ENCODE results near the gene GRID1.
"Not testable (repeated sequence)": the region's sequence is repeated elsewhere in the genome, so short reads cannot be mapped to it uniquely, and the experiment has no call there.

Gene GRID1

DNA sequence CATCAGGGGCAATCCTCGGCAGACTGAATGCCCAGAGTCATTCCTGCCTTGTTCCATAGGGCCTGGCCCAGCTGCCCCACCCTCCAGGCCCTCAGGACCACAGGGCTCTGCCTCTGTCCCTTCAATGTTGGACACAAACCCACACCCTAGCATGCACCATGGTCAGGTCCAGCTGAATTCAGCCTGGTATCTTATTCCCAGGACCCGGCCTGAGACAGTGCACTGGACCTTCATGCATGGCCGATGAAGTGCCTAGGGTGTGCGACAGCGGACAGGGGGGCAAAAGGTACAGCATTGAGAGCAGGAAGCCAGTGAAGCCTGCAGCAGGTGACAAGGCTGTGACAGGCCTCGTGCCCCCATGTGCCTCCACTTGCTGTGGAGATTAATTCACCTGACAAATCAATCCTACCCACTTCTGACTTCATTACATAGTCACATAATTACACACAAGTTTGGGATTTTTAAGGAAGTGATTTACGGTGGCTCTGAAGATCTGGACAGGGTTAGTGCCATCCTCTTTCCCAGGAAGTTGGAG, 261.9 kb downstream of the GRID1 start:
- DNase-seq (ENCODE audit: low spot score), result no peak

DNA sequence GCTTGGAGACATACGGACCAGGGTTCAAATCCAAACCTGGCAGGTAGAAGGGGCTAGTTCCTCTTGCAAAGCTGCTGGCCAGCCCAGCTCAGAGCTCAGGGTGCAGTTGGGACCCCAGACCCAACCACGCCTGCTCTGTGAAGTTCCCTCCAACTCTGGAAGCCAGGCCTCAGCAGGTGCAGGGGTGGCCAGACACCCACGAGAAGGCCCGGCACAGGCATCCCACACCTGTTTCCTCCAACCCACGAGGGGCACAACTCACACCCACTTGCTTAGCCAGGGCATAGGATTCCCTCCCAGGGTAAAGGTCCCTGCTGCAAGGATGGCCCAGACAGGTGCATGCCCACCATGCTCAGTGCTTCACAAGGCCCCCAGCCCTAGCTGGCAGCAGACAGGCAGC, 262.4 kb downstream of the GRID1 start:
- no peak for DNase-seq (ENCODE audit: low spot score)

DNA sequence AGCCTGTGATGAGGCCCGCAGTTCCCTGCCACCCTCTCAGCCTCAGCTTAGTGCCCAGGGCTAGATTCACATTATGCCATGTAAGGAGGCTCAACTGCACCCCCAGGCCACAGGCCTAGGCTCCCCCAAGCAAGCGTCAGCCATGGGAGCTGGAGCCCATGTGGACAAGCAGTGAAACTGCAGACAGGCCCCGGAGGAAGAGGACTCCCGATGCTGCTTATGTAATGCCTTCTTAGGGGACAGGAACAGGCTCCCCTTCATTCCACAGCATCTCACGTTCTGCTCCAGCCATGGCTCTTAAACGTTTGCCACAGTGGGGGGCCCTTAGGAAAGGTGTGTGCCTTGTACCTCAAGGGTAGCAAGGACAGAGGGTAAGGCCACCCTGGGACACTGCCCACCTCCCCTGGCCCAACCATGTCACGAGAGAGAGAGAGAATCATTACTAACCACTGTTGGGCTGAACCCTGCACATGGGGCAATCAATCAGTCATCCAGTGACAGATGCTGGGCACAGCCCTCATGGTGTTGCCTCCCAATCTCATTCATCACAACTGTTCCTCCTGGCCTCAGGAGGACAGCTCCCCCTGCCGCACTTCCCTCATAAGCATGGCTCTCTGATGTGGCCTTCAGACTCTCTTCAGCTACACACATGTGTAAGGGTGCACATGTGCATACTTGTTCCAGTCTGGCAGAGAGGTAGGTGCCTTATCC, 263.0 kb downstream of the GRID1 start:
- DNase-seq (ENCODE audit: low spot score), result no peak

DNA sequence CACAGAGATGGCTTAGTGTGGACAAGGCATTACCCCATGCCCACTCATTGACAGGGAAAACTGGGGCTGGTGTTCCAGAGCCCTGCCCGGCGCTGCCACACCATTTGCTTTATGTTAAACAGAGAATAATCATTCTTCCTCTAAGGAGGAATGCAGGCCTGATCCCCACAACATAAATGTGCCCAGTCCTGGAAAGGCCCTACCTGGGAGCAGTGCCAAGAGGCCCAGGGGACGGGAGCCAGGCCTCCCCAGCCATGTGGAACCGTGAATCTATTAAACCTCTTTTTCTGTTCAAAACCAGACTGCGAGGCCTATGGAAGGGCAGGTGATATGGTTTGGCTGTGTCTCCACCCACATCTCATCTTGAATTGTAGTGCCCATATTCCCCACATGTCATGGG, 264.1 kb downstream of the GRID1 start:
- DNase-seq (ENCODE audit: low spot score), result no peak

DNA sequence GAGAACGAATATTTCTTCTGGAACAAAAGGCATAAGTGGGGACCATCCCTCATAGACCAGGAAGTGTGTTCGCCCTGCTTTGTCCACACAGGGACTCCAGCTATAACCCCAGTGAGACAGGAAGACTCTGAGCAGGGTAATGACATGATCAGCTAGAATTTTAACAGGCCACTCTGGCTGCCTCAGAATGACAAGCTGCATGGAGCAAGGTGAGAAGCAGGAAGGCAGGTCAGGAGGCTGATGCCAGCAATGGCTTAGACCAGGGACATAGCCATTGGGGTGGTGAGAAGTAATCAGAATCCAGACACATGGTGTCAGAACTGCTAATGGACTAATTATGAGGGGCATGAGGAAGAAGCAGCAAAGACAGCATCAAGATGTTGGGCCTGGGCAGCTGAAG, 264.6 kb downstream of the GRID1 start:
- DNase-seq (ENCODE audit: low spot score), result no peak

DNA sequence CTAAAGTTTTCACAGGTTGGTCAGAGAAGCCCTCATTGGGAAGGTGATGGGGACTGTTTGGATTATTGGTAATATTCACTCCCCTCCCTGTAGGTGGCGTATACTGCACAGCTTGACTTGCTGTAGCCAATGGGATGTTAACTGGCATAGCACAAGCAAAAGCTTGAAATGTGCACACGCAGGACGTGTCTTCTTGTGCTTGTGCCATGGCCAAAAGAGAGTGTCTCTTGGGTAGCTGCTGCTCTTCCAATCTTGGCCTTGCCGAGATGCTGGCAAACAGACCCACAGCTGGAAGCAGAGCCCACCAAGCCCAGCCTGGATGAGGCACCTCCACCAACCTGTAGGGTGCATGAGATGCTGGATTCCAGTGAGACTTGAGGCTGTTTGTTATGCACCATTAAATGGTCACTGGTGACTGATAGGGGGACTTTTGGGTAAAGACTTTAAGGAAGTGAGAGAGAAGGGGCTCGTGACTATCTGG, 266.0 kb downstream of the GRID1 start:
- peak; percentile 57 for DNase-seq (ENCODE audit: low spot score)

DNA sequence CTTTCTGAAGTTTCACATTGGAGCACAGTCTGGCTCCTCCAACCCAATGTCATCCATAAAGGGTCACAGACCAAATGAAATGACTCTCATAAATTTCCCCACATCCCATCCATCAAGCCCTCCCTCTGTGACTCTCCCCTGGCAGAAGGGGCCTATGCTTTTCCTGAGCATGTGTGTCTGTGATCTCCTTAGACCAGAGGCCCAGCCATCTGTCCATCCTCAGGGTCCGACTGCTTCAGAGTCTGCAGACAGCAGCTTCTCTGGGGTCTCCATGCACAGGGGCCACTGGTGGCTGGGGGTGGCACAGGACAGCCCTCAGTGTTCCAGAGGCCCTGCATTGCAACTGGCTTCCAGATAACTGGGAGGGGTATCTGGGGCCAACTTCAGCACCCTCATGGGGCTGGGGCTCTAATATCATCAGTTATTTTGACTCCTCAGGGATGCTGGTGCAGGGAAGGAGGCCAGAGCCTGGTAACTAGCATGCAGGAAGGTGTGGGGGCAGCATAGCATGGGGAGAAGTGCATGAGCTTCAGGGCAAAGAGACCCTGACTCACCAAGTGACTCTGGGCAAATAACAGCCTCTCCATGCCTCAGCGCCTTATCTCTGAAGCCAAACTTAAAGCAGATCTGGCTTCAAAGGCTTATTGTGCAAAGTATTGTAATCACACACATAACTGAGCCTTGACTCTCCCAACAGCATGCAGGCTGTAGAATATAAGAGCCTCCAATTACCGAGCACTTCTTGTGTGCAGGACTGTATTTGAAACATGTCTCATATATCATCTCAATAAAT, 266.9 kb downstream of the GRID1 start:
- DNase-seq (ENCODE audit: low spot score), result no peak

DNA sequence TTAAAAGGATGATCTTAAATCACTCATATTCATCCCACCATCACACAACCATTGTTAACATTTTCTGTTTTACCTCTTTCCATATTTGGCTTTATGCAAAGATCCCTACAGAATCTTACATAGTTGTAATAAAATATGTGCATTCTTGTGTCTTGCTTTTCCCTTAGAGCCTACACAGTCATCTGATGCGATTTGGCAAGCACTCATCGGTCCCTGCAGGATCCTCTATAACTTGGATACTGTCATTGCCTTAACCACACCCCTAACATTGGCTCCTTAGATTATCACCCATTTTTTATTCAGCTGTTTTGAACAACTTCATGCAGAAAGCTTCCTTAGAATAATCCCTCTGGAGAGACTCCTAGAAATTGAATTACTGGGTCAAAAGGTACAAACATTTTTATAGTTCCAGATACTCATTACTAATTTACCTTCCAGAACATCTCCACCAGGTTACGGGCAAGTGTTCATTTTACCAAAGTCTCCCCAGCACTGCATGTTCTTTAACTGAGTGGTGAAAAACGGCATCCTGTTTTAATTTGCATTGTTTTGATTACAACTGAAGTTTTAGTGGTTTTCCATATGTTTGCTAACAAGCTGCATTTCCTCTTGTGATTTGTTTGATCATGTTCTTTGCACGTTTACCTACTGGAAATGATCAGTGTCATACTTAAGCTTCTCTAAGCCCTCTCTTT, 268.3 kb downstream of the GRID1 start:
- DNase-seq (ENCODE audit: low spot score), result no peak

DNA sequence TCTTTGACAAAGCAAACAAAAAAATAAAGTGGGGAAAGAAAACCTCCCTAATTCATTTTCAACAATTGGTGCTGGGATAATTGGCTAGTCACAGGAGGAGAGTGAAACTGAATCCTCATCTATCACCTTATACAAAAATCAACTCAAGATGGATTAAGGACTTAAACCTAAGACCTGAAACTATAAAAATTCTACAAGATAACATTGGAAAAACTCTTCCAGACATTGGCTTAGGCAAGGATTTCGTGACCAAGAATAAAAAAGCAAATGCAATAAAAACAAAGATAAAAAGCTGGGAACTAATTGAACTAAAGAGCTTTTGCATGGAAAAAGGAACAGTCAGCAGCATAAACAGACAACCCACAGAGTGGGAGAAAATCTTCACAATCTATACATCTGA, 271.5 kb downstream of the GRID1 start:
- not testable (repeated sequence) for DNase-seq (ENCODE audit: low spot score)

DNA sequence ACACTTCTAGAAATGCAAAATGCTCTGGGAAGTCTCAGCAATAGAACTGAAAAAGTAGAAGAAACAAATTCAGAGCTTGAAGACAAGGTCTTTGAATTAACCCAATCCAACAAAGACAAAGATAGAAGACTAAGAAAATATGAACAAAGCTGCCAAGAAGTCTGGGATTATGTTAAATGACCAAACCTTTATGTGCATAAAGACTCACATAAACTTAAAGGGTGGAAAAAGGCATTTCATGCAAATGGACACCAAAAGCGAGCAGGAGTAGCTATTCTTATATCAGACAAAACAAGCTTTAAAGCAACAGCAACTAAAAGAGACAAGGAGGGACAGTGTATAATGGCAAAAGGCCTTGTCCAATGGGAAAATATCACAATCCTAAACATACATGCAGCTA, 274.3 kb downstream of the GRID1 start:
- DNase-seq (ENCODE audit: low spot score), result not testable (repeated sequence)

DNA sequence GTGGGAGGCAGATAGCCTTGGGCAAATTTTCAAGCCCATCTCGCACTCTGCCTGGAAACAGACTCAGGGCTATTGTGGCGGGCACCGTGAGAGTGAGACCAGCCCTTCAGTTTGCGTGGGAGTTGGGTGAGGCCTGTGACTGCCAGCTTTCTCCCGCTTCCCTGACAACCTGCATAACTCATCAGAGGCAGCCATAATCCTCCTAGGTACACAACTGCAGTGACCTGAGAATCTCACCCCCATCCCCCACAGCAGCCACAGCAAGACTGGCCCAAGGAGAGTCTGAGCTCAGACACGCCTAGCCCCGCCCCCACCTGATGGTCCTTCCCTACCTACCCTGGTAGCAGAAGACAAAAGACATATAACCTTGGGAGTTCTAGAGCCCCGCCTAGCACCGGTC, 275.4 kb downstream of the GRID1 start:
- no peak for DNase-seq (ENCODE audit: low spot score)

DNA sequence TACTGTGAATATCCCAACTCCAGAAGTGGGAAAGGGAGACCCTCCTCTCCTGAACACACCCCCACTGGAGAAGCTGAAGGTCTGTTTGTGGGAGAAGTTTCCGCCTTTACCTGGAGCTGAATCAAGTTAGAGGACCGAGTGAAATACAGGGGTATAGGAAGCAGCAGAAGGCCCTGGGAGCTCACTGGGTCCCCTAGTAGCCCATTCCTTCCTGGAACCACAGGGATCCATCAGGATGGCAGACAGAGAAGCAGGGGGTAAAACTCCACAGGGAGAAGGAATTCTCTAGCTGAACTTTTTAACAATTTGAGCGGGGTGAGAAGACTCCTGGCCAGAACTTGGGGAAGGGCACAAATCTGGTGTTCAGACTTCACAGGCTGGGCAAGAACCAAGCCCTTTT, 275.8 kb downstream of the GRID1 start:
- no peak for DNase-seq (ENCODE audit: low spot score)

DNA sequence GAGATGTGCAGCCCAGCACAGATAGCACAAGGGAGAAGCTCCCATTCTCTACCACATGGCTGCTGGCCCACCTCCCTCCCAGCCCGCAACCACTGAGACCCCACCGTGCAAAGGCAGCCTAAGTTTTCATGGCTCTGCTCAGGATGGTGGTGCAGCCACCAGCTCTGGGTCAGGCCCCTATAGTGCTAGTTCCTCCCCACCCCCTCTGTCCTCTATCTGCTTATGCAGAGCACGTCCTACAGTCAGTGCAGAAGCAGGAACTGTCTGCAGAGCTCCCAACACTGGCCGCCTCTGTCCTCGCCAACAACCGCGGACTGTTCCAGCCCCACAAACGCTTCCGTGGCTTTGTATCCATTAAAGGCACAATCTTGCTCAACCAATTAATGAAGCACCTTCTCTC, 278.9 kb downstream of the GRID1 start:
- no peak for DNase-seq (ENCODE audit: low spot score)

DNA sequence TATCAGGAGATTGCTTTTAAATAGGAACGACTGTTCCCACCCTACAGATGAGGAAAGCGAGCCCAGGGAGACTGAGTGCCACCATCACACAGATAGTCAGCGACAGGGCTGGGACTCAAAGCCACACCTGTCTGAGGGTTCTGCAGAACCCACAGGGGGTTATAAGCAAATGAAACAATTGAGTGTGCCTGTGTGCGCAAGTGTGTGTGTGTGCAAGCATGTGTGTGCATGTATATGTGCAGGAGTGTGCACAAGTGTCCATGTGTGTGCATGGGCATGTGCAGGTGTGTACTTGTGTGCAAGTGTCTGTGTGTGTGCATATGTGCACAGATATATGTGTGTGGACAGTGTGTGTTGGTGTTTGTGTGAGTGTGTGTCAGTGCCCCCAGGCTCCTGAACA, 280.2 kb downstream of the GRID1 start:
- DNase-seq (ENCODE audit: low spot score), result no peak

DNA sequence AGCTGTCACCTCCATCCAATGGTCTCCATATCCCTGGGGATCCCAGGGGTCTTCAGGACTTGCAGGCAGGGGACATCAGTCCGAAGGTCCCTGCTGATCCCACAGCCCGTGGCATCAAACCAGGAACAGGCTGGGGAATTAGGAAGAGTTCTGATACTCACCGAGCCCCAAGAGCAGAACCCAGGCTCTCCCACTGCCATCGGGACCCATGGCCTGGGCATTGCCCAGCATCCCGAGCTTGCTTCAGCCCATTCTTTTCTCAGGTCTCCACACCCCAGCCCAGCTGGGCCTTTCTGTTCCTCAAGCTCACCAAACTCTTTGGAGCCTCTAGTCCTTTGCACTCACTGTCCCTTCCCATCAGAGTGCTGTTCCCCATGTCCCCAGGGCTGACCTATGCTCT, 280.9 kb downstream of the GRID1 start:
- DNase-seq (ENCODE audit: low spot score), result no peak

DNA sequence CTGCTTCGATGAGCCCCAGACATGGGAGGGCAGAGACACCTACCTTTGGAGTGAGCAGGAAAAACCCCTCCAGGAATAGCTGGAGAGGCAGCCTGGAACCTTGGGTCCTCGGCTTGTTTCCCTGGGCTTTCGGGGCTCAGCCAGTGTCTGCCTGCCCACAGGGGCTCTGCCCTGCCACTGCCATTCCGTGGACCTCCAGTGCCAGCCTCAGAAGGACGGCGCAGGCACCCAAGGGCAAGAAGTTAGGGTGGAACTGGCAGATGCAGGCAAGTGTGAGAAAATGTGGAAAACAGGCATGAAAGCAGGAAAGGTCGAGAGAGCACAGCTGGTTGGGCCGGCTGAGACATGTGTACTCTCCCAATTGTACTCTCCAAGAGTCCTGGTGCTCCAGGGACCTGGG, 281.5 kb downstream of the GRID1 start:
- no peak for DNase-seq (ENCODE audit: low spot score)

DNA sequence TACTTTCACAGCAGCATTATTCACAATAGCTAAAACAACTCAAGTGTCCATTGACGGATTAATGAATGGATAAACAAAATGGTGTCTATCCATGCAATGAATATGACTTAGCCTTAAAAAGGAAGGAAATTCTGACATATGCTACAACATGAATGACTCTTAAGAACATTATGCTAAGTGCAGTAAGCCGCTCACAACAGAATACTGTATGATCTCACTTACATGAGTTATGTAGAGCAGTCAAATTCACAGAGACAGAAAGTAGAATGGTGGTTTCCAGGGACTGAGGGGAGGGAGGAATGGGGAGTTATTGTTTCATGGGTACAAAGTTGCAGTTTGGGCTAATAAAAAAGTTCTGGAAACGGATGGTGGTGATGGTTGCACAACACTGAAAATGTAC, 282.0 kb downstream of the GRID1 start:
- no peak for DNase-seq (ENCODE audit: low spot score)

DNA sequence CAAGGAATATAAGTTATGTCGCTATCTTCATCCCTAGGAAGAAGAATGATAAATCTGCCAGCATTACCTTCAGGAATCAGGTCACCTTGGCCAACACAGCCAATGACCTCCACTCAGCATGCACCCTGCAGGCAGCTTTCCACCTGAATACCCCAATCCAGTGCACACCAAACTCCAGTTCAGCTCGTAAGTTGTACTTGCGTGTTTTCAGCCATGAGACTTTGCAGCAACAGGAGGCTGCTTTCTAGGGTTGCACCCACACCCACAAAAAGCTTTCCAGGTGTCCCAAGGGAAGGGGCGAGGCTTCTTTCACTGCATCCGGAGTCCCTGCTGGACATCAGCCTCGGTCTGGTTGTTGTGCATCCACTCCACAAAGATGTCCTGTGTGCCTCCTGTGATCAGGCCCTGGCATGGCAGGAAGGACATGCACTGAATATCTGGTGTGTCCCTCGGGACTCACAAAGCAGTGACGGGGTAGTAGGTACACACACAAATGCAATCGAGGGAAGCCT, 282.9 kb downstream of the GRID1 start:
- DNase-seq (ENCODE audit: low spot score), result no peak

DNA sequence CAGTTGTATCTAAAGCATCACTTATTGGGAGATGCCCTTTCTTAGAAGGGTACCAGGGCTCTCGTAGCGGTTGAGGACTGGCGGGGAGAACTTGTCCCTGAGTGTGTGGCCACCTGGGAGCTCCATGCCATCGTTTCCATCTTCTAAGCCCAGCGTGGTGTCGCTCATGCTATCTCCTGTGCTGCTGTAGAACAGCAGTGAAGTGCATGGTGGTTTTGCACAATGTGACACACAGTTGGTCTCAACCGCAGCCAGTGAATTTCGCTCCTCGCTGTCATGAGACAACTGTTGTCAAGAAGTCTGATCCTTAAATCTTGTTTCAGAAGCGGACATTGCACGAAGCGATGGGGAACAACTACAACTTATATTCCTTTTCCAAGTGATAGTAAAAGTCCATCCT, 283.4 kb downstream of the GRID1 start:
- DNase-seq (ENCODE audit: low spot score), result no peak

DNA sequence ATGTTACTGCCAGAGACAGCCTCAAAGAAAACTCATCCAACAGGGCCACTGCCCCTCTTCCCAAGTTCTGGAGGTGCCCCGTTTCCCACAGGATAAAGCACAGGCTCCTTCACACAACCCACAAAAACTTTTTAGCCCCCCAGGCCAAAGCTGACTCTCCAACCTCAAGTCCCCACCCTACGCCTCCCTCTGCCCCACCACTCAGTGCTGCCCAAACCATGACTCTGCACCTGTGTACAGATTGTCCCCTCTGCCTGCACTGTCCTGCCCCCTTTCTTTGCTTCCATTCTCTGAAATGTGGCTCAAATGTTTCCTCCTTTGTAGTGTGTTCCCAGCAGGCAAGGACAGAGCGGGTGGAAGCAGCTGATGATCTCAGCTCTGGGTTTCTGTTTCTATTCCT, 284.0 kb downstream of the GRID1 start:
- DNase-seq (ENCODE audit: low spot score), result no peak

DNA sequence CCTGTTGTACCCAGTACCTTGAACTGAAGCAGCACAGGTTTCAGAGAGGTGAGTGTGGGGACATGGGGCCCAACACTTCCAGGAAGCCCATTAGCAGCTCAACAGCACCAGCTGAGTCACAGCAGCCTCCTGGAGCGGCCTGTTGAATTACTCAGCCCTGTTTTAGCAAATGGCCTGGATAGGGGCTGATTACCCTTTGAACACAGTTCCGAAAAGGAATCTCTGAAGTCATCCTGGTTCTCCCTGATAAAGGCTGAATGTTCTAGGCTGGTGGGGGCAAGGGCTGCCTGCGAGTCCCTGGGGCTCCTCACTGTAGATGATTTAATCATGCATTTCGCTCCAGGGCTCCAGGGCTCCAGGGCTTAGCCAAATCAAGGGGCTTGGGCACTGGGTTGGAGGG, 287.5 kb downstream of the GRID1 start:
- no peak for DNase-seq (ENCODE audit: low spot score)

DNA sequence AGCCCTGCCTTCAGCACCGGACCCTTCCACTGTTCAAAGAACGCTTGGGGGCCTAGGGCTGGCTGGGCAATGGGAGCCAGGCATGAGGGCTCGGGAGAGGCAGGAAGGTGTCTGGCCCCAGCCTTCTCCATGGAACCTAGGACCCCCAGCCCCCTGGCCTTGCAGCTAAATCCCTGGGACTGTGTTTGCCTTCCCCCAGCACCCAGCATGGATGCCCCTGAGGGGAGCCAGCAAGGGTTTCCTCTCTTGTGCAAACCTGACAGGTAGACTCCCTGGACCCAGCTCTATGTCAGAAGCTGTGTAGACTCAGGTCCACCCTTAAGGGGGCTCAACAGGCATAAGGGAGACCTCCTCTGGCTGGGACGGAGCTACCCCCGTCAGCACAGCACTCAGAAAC, 288.0 kb downstream of the GRID1 start:
- no peak for DNase-seq (ENCODE audit: low spot score)

Data from D341Med (cell line).